ENCODE results near the gene DYNC1I2. TPM values are rescaled to one million over a fixed set of nuclear protein-coding genes. Genes with fewer than 3 reads are reported as not detected.
A peak's percentile ranks its signal among the peaks of the same experiment; 100 is the strongest.
"Not testable (repeated sequence)": the region's sequence is repeated elsewhere in the genome, so short reads cannot be mapped to it uniquely, and the experiment has no call there.

The DYNC1I2 gene
- total RNA-seq, 1 donor from 2014 or later, result 280 TPM

DNA sequence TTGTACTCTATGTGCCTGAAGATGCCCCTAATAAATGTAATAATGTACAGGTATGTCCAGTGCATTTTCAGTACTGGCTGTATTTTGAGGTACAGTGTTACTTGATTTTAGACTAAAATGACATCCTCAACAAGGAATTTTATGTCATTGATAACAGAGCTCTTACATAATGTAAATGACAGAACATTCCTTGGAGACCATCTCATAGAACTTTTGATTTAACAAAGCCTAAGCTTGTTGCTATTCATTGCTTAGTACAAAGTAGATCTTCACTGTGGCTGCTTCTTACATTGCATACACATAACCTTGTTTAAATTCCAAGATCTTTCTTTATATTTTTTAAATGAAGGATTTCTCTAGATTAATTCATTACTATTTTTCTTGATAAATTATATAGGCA is 24.1 kb downstream of the DYNC1I2 start:
- DNase-seq (ENCODE audit: low spot score in 2 of 2) (no peak), FAIRE-seq (no peak)

DNA sequence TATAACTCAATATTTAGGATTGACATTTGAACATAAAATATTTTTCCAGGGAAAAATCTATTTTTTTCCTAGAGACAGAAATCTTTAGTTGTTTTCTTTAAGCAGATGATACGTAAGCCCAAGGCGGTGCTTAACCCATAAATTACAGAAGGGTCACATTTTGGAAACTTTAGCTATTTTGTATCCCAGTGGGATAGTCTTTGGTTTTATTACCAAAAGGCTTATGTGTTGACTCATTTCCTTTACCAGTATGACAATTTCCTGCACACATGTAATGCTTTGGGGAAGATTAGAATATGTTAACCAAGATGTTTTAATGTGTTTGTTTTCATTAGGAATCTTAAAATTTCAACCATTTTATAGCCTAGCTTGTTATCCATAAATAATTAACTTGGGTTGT is 24.8 kb downstream of the DYNC1I2 start:
- FAIRE-seq (no peak), DNase-seq (ENCODE audit: low spot score in 2 of 2) (no peak)

DNA sequence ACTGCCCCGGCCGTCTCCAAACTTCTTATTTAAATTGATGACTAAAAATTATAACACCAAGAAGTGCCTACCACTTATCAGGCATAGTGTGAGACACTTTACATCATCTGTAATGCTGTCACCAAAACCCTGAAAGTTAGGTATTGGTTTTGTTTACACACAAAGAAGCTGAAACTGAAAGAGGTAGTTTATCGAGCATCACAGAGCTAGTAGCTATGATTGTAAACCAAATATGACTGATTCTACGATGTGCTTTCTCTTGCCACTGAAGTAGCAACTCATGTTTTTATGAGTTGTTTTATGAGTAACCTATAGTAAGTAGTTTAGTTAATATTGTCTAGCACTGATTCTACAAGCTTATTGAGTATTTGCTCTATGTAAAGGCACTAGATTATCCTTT is 31.5 kb downstream of the DYNC1I2 start:
- no peak for FAIRE-seq
- no peak for DNase-seq (ENCODE audit: low spot score in 2 of 2)

DNA sequence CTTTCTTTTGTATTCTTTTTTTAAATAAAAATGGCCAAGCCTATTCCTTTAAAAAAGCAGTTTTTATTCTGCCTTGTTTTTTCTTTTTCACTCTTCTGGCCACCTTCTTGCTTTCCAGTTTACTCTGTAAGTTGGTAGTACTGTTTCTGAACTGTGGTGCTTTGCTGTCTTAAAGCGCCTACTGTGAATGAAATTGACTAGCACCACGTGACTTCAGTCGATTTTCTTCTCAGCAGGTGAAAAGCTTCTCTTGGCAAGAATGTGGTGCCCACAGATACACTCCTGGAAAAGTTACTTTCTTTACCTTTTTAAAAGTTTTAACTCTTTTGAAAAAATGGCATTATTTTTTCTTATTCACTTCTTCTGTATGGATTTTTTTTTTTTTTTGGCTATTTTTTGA is 32.4 kb downstream of the DYNC1I2 start:
- no peak for DNase-seq (ENCODE audit: low spot score in 2 of 2)

DNA sequence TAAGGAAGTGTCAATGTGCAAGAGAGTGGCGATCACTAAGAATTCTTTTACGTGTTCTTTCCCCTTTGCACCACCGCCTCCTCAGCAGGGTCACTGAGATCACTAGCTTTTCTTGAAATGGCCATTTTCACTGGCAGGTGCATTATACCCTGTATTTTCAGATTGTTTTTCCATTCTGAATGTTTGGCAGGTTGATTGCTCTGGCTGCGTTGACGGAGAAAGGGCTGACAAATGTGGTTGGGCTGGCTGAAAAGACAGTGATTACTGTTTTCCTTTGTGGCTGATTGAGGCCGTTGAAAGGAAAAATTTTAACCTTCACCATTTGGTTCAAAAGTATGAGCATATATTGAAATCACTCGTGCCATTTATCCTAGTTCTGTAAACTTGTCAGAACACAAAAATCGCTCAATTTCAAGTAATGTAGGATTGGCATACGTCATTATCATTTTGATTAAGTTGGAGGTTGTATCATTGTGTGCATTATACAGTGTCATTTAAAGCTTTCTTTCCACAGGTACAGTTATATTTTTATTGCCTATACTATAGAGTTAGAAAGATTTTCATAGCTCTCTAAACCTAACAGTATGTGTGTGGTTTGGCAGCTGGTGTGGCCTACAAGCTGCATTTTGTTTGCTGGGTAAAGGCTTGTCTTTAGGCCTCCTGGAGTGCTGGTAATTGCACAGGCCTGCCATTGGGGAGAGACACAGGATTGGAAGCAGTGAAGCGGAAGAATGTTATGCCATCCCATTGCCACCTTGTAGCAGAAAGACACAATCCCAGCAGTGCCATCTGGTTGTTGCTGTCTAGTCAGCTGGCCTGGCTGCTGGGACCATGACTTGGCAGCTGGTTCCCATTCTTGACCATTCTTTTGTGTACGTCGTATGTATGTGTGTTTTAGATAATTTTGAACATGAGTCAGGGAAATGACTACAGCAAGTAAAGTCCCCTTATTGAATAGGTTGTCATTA is 36.7 kb downstream of the DYNC1I2 start:
- DNase-seq (ENCODE audit: low spot score in 2 of 2), result peak in 1 of 2 donors; percentile 2
- no peak for FAIRE-seq

More for the DNA sequence above, 32.4 kb downstream of the DYNC1I2 start:
- FAIRE-seq, result no peak

DNA sequence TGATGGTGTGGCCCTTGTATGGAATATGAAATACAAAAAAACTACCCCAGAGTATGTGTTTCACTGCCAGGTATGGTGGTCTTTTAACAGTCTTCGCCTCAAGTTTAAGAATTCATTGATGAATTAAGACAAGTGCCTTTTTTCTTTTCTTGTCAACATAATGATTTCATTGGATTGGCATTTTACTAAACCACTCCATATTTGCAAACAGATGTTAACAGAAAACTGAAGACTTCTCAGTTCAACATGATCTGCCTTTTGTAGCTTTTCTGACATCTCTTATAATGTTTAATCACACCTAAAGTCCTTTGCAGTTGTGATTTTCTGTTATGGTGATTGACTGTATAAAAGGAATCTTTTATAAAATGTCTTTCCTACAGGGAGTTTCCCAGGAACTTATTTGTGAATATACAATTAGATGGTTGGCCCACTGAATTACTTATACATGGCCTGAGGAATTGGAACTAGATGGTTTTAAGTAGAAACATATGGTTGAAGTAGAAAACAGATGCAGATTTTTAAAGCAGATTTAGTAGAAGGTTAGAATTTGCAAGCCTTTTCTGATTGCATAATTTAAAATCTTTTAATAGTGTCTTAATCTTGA is 39.7 kb downstream of the DYNC1I2 start:
- FAIRE-seq, result no peak
- DNase-seq (ENCODE audit: low spot score in 2 of 2), result no peak

DNA sequence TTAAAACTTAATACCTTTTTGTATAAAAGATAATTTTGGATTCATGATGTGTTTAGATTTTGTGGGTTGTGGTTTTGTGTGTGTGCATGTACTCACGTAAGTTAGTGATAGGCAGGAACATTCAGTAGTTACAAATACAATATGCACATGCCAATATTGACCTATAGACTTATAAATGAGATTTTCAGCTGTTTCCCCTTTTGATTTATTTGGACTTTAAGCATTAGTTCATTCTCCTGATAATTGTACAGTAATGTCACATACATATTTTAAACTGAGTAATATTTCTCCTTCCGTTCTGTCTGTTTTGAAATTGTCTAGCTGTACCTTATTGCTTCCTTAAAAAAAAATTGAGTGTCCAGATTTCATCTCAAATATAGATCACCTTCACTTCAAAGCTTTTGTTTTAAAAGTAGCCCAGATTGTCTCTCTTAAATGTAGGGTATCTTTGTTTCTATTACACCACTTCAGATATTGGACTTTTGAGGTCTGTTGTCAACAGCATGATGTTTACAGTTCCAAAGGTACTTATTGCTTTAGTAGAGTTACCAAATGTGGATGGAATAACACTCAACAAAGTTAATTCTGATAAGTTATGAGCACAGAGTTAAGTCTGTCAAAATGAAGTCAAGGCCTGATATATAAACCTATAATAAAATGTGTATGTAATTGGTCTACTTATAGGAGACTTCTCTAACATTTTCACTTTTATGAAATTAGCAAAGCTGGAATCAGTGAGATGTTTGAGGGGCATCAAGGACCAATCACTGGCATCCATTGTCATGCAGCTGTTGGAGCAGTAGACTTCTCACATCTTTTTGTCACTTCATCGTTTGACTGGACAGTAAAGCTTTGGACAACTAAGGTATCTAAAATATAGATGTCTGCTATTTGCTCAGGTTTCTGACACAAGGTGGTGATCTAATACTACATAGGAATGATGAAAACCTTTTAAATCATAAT is 42.0 kb downstream of the DYNC1I2 start:
- DNase-seq (ENCODE audit: low spot score in 2 of 2) (no peak), FAIRE-seq (no peak)

DNA sequence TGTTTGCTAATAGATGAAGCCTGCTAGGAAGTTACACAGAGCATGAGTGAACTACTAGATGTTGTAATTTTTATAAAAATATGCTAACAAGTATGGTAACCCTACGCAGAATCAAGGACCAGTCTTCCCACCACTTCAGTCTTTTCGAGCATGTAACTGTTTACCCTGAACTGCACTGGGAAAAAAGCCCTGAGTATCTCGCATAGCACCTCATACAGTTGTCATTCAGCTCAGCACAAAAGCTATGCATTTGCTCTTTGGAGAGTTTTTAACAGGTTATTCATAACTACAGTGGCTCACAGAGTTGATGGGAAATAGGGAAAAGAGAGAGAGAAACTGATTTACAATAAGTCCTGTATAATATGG is 42.7 kb downstream of the DYNC1I2 start:
- no peak for FAIRE-seq
- DNase-seq (ENCODE audit: low spot score in 2 of 2), result no peak

DNA sequence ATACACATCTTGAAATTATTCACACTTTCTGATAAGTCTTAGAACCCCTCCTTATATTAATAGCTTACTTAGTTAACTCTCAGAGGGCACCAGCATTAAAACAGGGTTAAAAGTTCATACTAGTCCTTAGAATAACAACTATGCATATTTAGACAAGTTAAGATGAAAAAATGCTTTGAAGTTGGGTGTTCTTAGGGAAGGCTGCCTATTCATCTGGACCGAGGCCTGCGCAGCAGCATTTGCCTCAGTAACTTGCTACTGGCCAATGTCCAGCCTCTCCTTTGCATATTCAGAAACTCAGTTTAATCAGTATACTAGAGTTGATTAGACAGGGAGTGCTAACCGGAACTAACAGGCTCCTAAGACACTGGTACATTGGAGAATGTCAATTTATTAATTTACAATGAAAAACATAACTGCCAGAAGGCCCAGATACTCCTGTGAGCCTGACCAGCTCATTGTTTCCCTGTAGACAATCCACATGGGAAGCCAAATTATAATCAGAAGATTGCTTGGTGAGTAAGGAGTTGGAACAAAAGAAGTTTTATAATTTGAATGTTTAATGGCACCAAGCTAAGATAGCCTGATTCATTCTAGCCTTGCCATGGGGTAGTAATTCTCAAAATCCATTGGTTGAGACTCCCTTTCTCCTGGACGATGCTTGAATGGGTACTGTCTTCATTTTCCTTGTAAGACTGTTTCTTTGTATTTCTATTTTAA is 48.9 kb downstream of the DYNC1I2 start:
- FAIRE-seq (no peak), DNase-seq (ENCODE audit: low spot score in 2 of 2) (no peak)

DNA sequence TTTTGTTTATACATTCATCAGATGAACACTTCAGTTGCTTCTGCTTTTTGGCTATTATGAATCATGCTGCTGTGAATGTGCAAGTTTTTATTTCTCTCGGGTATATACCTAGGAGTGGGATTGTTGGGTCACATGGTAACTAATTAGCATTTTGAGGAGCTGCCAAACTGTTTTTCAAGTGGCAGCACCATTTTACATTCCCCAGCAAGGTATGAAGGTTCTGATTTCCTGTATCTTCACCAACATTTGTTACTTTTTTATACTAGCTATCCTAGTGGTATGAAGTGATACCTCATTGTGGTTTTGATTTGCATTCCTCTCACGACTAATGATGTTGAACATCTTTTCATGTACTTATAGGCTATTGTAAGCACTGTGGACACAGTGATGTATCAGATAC is 53.9 kb downstream of the DYNC1I2 start:
- FAIRE-seq (no peak), DNase-seq (ENCODE audit: low spot score in 2 of 2) (no peak)

DNA sequence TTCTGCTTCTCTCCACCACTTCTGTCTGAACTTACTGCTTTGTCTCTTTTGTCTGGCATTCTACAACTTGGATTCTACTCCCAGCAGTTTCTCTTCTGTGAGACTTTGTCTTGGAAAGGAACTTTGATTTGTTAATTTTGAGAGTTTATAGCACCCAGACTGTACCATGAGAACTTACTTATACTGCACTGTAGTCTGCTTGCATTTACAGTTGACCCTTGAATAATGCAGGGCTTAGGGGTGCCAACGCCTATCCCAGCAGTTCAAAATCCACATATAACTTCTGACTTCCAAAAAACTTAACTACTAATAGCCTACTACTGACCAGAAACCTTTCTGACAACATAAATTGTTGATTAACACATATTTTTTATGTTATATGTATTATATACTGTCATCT is 55.5 kb downstream of the DYNC1I2 start:
- DNase-seq (ENCODE audit: low spot score in 2 of 2) (no peak), FAIRE-seq (no peak)

DNA sequence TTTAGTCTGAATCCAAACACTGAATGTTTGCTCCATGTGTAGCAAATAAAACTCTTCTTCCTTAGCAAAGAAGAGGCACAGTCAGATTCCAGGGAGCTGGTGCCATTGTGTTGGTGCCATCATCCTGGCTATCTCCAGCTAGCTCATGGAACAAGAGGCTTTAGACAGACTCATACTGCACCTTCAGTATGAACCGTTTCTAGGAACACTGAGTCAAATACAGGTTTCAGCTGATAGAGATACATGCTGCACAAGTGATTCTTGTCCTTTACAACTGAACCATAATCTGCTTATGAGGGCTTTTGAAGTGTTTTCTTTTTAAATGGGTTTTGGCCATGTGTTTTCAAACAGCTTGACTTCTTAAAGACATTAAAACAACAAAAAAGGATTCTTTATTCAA is 57.9 kb downstream of the DYNC1I2 start:
- DNase-seq (ENCODE audit: low spot score in 2 of 2), result no peak
- no peak for FAIRE-seq

DNA sequence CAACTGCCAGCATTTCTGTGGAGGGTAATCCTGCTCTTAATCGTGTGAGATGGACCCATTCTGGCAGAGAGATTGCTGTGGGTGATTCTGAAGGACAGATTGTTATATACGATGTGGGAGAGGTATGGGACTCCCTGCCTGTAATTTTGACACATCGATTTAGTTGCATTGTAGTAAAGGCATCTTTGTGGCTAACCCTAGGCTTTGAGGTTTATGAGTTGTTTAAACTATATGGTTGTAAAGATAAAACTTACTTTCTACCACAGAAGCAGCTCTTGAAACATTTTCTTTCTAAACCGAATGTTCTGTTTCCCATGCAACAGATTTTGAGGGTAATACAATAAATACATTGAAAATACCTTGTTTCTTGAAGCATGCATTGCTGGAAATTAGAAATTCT is 58.5 kb downstream of the DYNC1I2 start:
- FAIRE-seq, result no peak
- no peak for DNase-seq (ENCODE audit: low spot score in 2 of 2)

DNA sequence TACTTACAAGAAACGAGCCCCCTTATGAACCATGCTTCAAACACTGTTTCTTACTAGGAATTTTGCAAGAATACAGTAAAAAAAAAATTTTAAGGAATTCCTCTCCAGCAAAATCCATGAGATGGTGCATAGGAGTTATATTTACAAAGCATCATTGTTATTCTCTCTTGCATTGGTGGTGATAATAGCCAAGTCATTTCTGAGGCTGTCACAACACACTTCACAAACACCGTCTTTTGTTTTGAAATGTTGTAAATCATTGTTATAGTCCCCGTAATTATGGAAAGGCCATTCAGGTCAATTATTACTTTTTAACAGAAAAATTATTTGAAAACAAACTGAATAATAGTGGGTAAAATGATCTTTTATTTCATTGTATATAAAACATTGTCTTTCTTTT is 60.1 kb downstream of the DYNC1I2 start:
- FAIRE-seq (no peak), DNase-seq (ENCODE audit: low spot score in 2 of 2) (no peak)

DNA sequence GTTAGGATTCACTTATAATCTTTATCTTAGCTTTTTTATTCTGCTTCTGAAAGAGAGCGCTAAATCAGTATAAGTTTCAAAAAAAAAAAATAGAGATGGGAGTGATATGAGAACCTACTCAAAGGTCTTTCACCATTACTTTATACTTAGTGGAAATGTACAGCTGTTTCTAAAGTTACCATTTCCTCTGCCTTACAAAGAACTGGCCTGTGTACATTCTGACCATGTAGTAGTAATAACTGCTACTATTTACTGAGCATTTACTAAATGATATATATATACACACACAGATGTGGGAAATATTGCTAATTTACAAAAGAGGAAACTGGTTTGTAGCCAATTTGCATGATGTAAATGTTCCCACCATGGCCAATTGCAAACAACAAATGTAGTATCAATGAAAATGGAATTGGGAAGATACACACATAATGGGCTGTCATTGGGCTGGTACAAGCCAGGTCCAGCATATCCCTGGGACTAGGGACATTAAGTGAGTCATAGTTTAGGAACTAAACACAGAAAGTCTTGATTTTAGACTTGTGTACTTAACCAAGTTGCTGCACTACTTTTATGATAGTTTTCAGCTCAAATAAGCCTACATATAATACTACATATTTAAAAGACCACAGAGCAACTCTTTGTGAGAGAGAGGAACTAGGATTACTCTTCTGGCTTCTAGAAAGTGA is 67.1 kb downstream of the DYNC1I2 start:
- FAIRE-seq (no peak), DNase-seq (ENCODE audit: low spot score in 2 of 2) (no peak)

DNA sequence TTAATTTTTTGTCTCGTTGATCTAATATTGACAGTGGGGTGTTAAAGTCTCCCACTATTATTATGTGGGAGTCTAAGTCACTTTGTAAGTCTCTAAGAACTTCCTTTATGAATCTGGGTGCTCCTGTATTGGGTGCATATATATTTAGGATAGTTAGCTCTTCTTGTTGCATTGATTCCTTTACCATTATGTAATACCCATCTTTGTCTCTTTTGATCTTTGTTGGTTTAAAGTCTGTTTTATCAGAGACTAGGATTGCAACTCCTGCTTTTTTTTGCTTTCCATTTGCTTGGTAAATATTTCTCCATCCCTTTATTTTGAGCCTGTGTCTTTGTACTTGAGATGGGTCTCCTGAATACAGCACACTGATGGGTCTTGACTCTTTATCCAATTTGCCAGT is 71.5 kb downstream of the DYNC1I2 start:
- not testable (repeated sequence) for FAIRE-seq; DNase-seq (ENCODE audit: low spot score in 2 of 2)

DNA sequence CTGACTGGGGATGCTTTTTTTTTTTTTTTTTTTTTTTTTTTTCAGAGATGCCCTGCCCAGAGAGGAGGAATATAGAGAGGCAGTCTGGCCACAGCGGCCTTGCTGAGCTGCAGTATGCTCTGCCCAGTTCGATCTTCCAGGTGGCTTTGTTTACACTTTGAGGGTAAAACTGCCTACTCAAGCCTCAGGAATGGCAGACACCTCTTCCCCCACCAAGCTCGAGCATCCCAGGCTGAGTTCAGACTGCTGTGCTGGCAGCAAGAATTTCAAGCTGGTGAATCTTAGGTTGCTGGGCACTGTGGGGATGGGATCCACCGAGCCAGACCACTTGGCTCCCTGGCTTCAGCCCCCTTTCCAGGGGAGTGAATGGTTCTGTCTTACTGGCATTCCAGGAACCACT is 73.9 kb downstream of the DYNC1I2 start:
- DNase-seq (ENCODE audit: low spot score in 2 of 2); FAIRE-seq: not testable (repeated sequence)

DNA sequence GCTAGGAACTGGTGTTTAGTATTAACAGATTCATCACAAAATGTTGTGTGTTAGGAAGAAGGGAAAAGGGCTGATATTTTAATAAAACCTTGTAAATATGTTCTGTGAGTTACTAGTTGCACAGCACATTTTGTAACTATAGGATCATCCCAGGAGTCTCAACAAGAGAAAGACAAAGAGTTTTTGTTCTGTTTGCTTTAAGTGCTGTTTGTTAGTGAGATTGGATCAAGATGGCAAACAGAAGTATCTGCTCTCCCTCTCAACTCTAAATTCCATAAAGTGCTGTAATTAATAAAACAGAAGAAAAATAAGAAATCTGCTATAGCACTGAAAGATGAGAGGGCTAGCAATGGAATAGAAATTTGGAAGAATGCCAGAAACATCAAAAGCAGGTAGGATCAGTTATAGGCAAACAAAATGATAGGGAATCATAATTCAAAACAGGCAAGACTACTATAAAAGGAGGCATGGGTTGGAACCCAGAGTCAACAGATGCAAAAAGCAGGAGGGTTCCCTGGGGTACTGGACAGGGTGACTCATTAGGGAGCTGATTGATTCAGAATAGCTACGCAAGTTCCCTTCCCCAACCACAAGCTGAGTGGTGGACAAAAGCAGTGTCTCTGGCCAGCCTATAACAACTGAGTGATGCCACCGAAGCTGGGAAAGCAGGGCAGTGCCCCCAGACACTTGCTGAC is 75.8 kb downstream of the DYNC1I2 start:
- no peak for FAIRE-seq
- no peak for DNase-seq (ENCODE audit: low spot score in 2 of 2)

DNA sequence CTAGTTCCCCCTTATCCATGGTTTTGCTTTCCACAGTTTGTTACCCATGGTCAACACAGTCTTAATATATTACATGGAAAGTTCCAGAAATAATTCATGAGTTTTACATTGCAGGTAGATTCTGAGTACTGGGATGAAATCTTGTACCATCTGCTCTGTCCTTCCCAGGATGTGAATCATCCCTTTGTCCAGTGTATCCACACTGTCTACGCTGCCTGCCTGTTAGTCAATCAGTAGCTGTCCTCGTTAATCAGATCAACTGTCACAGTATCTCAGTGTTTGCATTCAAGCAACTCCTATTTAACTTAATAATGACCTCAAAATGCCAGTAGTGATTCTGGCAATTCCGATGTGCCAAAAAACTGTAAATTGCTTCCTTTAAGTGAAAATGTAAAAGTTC is 76.3 kb downstream of the DYNC1I2 start:
- FAIRE-seq (no peak), DNase-seq (ENCODE audit: low spot score in 2 of 2) (no peak)
